Ectodermal cell (in vitro differentiated cells): Measurements from ENCODE around the gene NAV3.
"Not testable (repeated sequence)": the region's sequence is repeated elsewhere in the genome, so short reads cannot be mapped to it uniquely, and the experiment has no call there.

Experiments
- H3K27ac ChIP-seq: 2 replicates; pipeline ENCODE4 v1.7.0; 2013; ENCODE audit warnings: mild to moderate bottlenecking, low read depth, low read length; ENCODE audit not compliant: insufficient read depth, poor library complexity, severe bottlenecking
- H3K27me3 ChIP-seq: 2 replicates; pipeline ENCODE4 v1.7.0; 2013; ENCODE audit warnings: mild to moderate bottlenecking, low read length; ENCODE audit not compliant: insufficient read depth, control insufficient read depth, poor library complexity, severe bottlenecking
- H3K36me3 ChIP-seq: one replicate; pipeline ENCODE4 v1.7.0; 2013; ENCODE audit warnings: low read length; ENCODE audit not compliant: control insufficient read depth, insufficient read depth
- H3K4me1 ChIP-seq: one replicate; pipeline ENCODE4 v1.7.0; 2013; ENCODE audit warnings: low read length; ENCODE audit not compliant: control insufficient read depth, insufficient read depth
- H3K4me3 ChIP-seq: 2 replicates; pipeline ENCODE4 v1.7.0; 2013; ENCODE audit warnings: low read depth, low read length, control low read depth; ENCODE audit not compliant: insufficient read depth
- H3K9me3 ChIP-seq: 2 replicates; pipeline ENCODE4 v1.7.0; 2013; ENCODE audit warnings: mild to moderate bottlenecking, low read length, moderate library complexity; ENCODE audit not compliant: control insufficient read depth
- WGBS, 2 experiments: methylation state at CpG; one replicate each; pipeline ENCODE4 v1.1.7; 2013; ENCODE audit warnings: missing lambda C conversion rate in 2 of 2; 5-methylcytosine and 5-hydroxymethylcytosine counted together

Gene NAV3

DNA sequence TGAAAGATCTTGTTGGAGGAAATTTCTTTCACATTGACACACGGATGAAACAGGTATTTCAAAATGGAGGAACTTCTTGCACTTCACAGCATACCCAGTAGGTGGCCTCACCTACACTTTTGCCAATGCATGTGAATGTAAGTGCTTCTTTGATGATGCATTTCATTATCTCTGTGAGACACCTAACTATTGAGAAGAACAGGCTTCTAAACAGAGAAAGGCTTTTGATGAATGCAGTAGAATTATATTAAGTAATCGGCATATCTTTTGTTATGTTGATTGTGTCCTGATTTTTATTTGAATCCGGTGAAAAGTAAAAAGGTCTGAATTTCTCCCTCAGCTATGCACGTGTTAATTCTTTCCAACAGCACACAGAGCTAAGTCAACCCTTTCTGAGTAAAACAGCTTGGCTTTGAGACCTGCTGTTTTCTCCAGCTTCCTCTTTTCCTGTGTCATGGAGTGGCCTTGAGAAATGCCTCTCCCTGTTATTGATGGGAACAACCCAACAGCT, 399.0 kb downstream of the NAV3 start:
- Histone ChIP-seq H3K27ac (no peak overlapping the region), H3K9me3 (no peaks in the 10 kb centered on the region), H3K4me3 (no peak overlapping the region), H3K4me1 (peaks cover 3% of the 10 kb centered on the region), H3K27me3 (no peaks in the 10 kb centered on the region), H3K36me3 (no peaks in the 10 kb centered on the region)
- WGBS, 2 experiments = 27 to 32% methylated on average over 4 of the region's 4 CpGs

- no peaks in the 10 kb centered on the region for H3K36me3 ChIP-seq
- H3K27me3 ChIP-seq = no peaks in the 10 kb centered on the region
- H3K4me1 ChIP-seq = peaks cover 3% of the 10 kb centered on the region
- H3K27ac ChIP-seq = no peak overlapping the region
- no peaks in the 10 kb centered on the region for H3K9me3 ChIP-seq
- H3K4me3 ChIP-seq = no peak overlapping the region
- WGBS, 2 experiments = 89 to 94% methylated on average over 3 of the region's 3 CpGs
Measured at GRCh38 chr12:78232756-78233155, 402.1 kb downstream of the NAV3 start.

DNA sequence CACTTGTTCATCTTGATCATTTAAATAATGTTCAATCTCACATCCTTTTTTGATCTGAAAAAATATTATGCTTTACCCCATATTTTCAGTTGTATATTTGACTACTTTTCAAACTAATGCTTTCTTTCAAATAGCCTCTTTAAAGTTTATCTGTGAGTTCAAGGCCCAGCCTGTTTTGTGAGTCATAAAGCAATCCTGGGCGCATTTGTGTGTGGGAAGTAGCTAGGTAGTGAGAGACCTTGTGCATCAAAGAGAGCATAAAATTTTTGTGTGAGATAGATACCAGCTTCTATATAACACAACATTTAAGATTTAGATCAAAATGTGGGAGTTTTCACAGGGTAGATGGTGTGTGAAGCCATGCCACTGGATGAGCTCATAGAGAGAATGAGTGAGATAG, 405.6 kb downstream of the NAV3 start:
- Histone ChIP-seq H3K9me3 (no peaks in the 10 kb centered on the region), H3K4me1 (peaks cover 3% of the 10 kb centered on the region), H3K4me3 (no peak overlapping the region), H3K27ac (no peak overlapping the region), H3K27me3 (no peaks in the 10 kb centered on the region), H3K36me3 (no peaks in the 10 kb centered on the region)
- WGBS, 2 experiments = 71 to 100% methylated on average over 1 of the region's 1 CpG

- no peak overlapping the region for H3K4me3 ChIP-seq
- no peaks in the 10 kb centered on the region for H3K9me3 ChIP-seq
- no peaks in the 10 kb centered on the region for H3K27me3 ChIP-seq
- no peaks in the 10 kb centered on the region for H3K4me1 ChIP-seq
- no peaks in the 10 kb centered on the region for H3K36me3 ChIP-seq
- no peak overlapping the region for H3K27ac ChIP-seq
- WGBS, 2 experiments = 86 to 93% methylated on average over 3 of the region's 3 CpGs
Measured at GRCh38 chr12:78239544-78239943, 408.9 kb downstream of the NAV3 start.

- Histone ChIP-seq H3K4me1 (peaks cover 3% of the 10 kb centered on the region), H3K9me3 (no peaks in the 10 kb centered on the region)
Measured at GRCh38 chr12:78240827-78241226, 410.1 kb downstream of the NAV3 start.

GRCh38 chr12:78241446-78241845, 410.8 kb downstream of the NAV3 start:
- Histone ChIP-seq H3K27me3 (no peaks in the 10 kb centered on the region), H3K9me3 (no peaks in the 10 kb centered on the region), H3K4me3 (no peak overlapping the region), H3K4me1 (peaks cover 3% of the 10 kb centered on the region), H3K36me3 (no peaks in the 10 kb centered on the region), H3K27ac (no peak overlapping the region)
- WGBS, 2 experiments = 87 to 88% methylated on average over 6 of the region's 6 CpGs

More at GRCh38 chr12:78240827-78241226, 410.1 kb downstream of the NAV3 start:
- Histone ChIP-seq H3K36me3 (no peaks in the 10 kb centered on the region), H3K27ac (no peak overlapping the region), H3K4me3 (no peak overlapping the region), H3K27me3 (no peaks in the 10 kb centered on the region)
- 60% methylated on average over 1 of the region's 1 CpG; no CpG with 5 or more reads in 1 of the 2 experiments for WGBS, 2 experiments

- H3K4me1 ChIP-seq = peaks cover 3% of the 10 kb centered on the region
- no peaks in the 10 kb centered on the region for H3K27me3 ChIP-seq
- H3K27ac ChIP-seq = no peak overlapping the region
- no peaks in the 10 kb centered on the region for H3K36me3 ChIP-seq
- H3K4me3 ChIP-seq = no peak overlapping the region
- no peaks in the 10 kb centered on the region for H3K9me3 ChIP-seq
- WGBS, 2 experiments = 35 to 71% methylated on average over 1 to 2 of the region's 2 CpGs
Measured at GRCh38 chr12:78244916-78245507, 414.3 kb downstream of the NAV3 start.

DNA sequence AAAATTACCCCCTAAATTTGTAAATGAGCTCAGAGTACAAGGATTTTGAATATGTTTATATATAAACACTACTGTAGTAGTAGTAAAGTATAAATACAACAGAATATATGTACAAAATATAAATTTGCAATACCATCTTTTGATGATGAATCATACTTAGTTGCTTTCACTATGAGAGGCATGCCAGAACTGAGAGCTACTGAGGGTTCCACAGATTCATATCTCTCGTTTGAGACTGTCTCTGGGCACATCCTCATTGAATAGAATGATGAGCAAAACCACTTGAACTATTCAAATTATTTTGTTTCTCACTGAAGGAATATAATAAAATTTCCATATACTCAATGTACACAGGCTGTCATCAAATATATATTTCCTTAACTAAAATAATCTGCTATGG, 417.6 kb downstream of the NAV3 start:
- Histone ChIP-seq H3K36me3 (no peaks in the 10 kb centered on the region), H3K4me1 (peaks cover 3% of the 10 kb centered on the region), H3K4me3 (no peak overlapping the region), H3K27me3 (no peaks in the 10 kb centered on the region), H3K9me3 (no peaks in the 10 kb centered on the region), H3K27ac (no peak overlapping the region)
- WGBS, 2 experiments = 85 to 93% methylated on average over 1 of the region's 1 CpG

DNA sequence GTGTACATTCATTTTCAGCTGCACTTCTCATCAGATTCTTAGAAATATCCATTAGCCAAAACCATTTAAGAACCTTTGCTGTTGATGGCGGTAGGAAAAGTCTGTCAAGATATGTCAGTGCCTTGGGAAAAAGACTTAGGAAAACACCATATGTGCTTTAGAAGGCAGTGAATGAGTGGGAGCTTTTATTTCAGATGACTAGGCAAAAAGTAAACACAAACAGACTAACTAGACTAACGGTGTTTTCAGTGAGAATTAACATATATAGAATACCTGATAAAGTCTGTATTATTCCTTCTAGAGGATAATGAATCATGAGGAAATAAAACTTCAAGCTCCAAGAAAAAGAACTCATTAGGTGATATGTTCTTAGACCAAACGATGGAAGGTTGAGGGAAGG, 418.9 kb downstream of the NAV3 start:
- H3K27me3 ChIP-seq = no peaks in the 10 kb centered on the region
- WGBS, 2 experiments = 90 to 92% methylated on average over 2 of the region's 3 CpGs

GRCh38 chr12:78257662-78258061, 427.0 kb downstream of the NAV3 start:
- not testable (repeated sequence) for H3K27me3 ChIP-seq, H3K9me3 ChIP-seq, H3K4me3 ChIP-seq, H3K4me1 ChIP-seq, H3K36me3 ChIP-seq, H3K27ac ChIP-seq
- 94 to 96% methylated on average over 7 of the region's 7 CpGs for WGBS, 2 experiments

More for the DNA sequence above, 418.9 kb downstream of the NAV3 start:
- Histone ChIP-seq H3K27ac (no peak overlapping the region), H3K4me1 (peaks cover 3% of the 10 kb centered on the region), H3K4me3 (no peak overlapping the region), H3K36me3 (no peaks in the 10 kb centered on the region), H3K9me3 (no peaks in the 10 kb centered on the region)
